HG03354 (cell line): ENCODE results near the gene ZMAT3.
"Not testable (repeated sequence)": the region's sequence is repeated elsewhere in the genome, so short reads cannot be mapped to it uniquely, and the experiment has no call there.

Experiments used
- ATAC-seq: cut with Tn5 transposase; IDR thresholded peaks from one replicate; pipeline ENCODE4 v1.9.1; 2021; ENCODE audit warnings: mild to moderate bottlenecking; ENCODE audit not compliant: unreplicated experiment, poor library complexity, severe bottlenecking

ZMAT3 gene

DNA sequence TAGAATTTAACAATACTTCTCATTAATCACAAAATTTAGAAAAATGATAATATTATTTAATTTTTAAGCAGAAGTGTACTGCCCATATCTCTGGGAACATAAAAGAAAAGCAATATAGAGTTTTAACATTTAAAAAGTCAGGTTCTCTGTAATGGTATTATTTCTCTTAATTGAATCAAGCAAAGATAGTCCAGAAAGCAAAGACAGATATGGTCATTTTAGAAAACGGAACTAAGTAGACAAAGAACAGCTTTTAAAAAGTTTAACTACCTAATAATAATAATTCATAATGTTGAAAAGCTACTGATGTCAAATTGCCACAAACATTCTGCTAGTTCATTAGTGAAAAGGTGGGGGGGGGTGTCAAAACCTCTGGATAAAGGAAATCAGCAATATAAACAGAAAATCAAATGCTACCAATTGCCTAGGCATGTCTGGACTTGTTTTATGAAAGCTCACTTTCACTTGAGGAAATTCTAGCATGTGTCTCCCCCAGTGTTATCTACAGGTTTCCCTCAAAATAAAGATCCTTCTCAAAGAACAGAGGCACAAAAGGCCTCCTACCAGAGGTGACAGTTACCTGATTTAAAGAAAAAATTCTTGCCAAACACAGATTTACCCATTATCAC, 1.7 kb downstream of the ZMAT3 start:
- ATAC-seq: no peak

DNA sequence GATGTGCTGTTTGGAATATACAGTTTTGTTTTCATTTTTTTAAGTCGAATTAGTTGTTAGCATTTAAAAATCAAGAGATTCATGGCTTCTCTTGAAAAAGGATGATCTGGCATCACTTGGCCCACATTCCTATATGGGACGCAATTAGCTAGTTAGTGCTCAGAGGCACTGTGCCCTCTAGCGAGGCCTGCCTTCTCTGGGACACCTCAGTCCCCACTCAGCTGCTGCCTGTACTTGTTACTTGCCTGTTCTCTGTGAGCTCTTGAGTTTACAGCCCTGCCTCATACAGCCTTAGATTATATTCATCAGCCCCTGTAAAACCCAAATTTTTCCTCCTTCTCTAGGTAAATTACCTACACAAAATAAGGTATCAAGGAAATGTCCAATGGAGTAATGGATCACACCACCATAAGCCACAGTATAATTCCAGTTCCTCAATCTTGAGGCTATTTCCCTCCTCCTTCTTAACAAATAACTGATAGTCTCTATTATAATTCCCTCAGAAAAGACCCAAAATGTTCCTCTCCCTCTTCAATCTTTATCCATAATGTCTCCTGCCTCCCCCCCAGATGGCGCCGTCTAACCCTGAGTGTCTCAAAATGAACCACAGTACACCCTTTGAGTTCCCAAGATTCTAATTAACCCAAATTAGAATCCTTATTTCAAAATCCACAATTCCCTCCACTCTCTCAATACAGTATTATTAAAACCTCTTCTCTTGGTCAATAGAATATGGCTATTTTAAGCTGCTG, 2.7 kb downstream of the ZMAT3 start:
- no peak for ATAC-seq

DNA sequence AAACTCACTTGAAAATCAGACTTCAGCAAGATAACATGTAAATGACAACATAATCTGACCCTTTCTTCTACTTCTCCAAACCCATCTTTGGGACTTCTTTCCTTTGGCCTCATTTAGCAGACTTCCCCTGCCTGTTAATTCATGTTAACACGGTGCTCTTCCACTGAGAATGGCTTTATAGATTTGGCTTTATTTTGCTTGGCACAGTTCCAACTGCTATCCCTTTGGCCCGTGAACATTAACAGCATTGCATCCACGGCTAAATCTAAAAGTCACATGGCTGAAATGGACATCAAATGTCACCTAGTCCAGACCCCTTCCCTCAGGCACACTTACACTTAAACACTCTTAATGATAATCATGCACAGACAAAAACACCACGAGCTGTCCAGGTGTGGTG, 3.8 kb downstream of the ZMAT3 start:
- no peak for ATAC-seq

- ATAC-seq: no peak
These were observed 4.3 kb downstream of the ZMAT3 start for GRCh38 chr3:179067291-179067690.

DNA sequence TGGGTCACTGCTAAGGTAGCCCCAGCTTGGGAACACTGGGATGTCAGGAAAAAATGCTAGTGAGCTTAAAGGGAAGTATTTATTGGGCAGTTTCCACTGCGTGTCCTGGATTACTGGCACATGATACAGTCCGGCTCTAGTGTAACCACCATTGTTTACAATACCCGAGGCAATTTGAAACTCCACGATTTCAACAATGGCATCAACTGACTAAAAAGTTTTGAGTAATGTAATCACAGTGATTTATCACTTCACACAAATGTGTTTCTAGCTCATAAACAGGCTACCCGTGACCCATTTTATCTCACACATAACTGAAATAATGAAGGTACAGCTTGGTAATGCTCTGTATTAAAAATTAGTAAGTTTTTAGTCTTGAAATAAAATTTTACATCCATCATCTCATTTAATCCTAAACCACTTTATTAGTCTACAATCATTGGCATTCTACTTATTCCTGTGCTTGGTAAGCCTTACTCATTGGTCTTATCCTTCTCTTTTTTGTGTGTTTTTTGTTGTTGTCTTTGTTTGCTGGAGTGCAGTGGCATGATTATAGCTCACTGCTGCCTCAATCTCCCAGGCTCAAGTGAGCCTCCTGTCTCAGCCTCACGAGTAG, 7.6 kb downstream of the ZMAT3 start:
- ATAC-seq: no peak

- ATAC-seq: no peak
These were observed 15.3 kb downstream of the ZMAT3 start for GRCh38 chr3:179056326-179056725.

GRCh38 chr3:179054565-179054964, 17.0 kb downstream of the ZMAT3 start:
- ATAC-seq: not testable (repeated sequence)

DNA sequence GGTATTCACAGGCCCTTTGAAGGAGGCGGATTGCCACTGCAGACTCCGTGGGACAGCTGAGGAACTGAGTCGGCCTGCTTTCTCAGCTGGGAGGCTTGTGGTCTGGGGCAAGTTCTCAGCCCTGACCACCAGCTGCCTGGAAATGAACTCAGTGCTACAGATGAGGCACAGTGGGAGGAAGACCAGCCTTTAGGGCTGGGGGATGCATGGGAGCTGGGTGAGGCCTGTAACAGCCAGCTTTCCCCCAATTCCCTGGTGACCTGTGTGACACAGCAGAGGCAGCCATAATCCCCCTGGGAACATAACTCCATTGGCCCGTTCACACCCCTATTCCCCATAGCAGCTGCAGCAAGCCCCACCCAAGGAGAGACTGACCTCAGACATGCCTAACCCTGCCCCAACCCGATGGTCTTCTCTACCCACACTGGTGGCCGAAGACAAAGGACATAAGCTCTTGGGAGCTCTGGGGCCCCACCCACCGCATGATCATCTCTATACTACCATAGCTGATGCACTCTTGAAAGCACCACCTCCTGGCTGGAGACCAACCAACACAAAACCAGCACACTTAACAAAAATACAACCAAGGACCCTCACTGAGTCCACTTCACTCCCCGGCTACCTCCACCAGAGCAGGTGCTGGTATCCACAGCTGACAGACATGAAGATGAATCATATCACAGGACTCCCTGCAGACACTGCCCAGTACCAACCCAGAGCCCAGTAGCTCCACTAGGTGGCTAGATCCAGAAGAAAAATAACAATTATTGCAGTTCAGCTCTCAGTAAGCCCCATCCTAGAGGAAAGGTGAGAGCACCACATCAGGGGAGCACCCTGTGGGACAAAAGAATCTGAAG, 24.9 kb downstream of the ZMAT3 start:
- ATAC-seq: peak; percentile 84

GRCh38 chr3:179045719-179046402, 25.7 kb downstream of the ZMAT3 start:
- peak; percentile 41 for ATAC-seq

DNA sequence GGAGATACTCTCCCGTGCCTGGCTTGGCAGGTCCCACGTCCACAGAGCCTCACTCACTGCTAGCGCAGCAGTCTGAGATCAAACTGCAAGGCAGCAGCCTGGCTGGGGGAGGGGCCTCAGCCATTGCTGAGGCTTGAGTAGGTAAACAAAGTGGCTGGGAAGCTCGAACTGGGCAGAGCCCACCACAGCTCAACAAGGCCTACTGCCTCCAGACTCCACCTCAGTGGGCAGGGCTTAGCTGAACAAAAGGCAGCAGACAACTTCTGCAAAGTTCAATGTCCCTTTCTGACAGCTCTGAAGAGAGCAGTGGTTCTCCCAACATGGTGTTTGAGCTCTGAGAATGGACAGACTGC, 32.7 kb downstream of the ZMAT3 start:
- ATAC-seq: not testable (repeated sequence)

DNA sequence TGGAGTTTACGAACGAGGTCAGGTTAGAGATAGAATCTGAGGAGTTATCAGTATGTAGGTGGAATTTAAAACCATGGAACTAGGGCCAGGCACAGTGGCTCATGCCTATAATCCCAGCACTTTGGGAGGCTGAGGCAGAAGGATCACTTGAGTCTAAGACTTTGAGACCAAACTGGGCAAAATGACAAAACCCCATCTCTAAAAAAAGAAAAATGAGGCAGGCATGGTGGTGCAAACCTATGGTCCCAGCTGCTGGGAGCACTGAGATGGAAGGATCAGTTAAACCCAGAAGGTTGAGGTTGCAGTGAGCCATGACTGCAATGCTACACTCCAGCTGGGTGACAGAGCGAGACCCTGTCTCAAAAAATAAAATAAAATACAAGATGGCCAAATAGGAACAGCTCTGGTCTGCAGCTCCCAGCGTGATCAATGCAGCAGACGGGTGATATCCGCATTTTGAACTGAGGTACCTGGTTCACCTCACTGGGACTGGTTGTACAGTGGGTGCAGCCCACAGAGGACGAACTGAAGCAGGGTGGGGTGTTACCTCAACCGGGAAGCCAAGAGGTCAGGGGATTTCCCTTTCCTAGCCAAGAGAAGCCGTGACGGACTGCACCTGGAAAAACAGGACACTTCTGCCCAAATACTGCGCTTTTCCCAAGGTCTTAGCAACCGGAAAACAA, 33.3 kb downstream of the ZMAT3 start:
- ATAC-seq: no peak

DNA sequence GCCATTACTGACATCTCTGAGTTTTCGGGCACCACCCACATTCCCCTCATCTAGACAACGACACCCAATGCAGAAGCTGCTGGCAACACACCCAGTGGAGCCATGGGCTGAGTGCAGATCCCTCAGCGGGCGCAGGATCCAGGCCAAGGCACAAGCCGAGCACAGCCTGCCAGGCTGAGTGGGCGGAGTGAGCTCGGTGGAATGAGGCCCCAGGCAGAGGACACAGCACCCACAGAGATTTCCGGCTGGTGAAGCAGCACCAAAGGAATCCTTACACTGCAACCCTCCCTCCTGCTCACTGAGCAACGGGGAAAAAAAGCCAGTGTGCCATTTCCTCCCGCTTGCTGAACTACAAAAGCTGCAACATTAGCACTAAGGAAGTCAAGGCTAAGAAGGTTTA, 34.3 kb downstream of the ZMAT3 start:
- ATAC-seq: no peak

DNA sequence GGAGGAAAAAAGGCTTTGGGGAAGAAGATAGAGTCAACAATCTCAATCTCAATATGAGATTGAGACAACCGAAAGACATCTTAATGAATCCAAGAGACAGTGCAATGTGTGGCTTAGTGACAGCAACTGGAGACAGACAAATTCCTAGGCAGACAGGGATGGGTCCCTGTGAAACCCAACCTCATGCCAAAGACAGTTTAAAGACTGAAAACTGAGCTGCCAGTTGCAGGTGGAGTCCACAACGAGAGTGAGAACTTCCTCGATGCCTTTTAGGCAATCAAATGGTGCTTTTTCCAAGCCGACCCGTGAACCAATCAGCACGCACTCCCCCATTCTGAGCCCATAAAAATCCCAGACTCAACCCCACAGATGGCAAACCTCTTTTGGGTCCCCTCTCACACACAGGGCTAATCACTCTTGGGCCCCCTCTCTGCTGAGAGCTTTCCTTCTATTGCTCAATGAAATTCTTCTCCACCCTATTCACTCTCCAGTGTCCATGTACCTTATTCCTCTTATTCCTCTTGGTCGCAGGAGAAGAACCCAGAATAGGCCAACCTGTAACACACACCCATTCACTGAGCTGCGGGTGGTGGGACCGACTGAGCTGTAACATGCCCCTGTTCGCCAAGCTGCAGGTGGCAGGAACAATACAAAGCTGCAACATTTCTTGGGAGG, 34.8 kb downstream of the ZMAT3 start:
- ATAC-seq: no peak

- ATAC-seq: no peak
These were observed 35.4 kb downstream of the ZMAT3 start for GRCh38 chr3:179036226-179036625.

DNA sequence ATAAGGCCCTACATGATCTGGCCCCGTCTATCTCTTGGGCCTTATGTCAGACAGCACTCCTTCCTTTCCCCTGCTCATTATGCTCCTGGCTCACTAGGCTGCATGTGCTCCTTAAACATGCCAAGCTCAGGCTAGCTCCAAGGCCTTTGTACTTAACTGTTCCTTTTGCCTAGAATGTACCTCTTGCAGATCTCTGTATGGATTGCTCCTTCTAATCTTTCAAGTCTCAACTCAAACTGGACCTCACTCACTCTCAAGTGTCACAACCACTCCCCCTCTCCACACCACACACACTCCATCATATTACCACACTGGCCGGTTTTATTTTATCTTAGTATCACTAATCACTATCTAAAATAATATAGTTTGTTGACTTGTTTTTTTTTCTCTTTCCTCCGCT, 36.4 kb downstream of the ZMAT3 start:
- no peak for ATAC-seq

GRCh38 chr3:179033304-179033657, 38.3 kb downstream of the ZMAT3 start:
- not testable (repeated sequence) for ATAC-seq

GRCh38 chr3:179032454-179033303, 38.9 kb downstream of the ZMAT3 start:
- not testable (repeated sequence) for ATAC-seq

DNA sequence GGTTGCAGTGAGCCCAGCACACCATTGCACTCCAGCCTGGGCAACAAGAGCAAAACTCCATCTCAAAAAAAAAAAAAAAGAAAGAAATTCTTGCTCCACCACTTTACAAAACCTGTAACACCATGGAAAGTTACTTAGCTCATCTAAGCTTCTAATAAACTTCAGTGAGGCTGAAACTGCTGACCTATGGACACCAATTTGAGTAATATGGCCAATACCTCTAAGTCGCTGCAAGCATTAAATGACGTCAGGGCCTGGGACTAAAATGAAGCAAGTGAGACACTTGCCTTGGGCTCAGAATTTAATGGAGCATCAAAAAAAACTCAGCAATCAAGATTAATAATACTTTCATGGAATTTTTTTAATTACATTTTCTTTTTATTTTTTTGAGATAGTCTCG, 42.5 kb downstream of the ZMAT3 start:
- no peak for ATAC-seq
